Esophagus muscularis mucosa (tissue), 3 donors: ENCODE measurements around the gene GPC6.

Experiments used
- CTCF ChIP-seq, 3 experiments: fragments of 200-600 bp in 2 of 3; fragments of 450-650 bp in 1 of 3; sonication (generic) in 2 of 3; IDR thresholded peaks; one replicate each; pipeline ENCODE4 v1.5.1; 2017 to 2019; ENCODE audit warnings: antibody characterized with exemption in 3 of 3, mild to moderate bottlenecking in 2 of 3, moderate library complexity in 1 of 3
- POLR2AphosphoS5 ChIP-seq, 2 donors: sonication (generic); formaldehyde crosslinking; IDR thresholded peaks; one replicate each; pipeline ENCODE4 v1.6.1; 2017; ENCODE audit warnings: antibody characterized with exemption in 2 of 2

- TF ChIP-seq CTCF (IDR thresholded peaks at IDR 0.05) = no peak
- TF ChIP-seq POLR2AphosphoS5 (IDR thresholded peaks at IDR 0.05) = no peak
Observed at GRCh38 chr13:93789058-93789457, 562.5 kb downstream of the GPC6 start.
